GM18502 (cell line): ENCODE measurements around the gene ASB13.
A peak's percentile ranks its signal among the peaks of the same experiment; 100 is the strongest.

Experiments used
- ATAC-seq: cut with Tn5 transposase; IDR thresholded peaks from one replicate; pipeline ENCODE4 v1.9.1; 2021; ENCODE audit warnings: mild to moderate bottlenecking; ENCODE audit not compliant: unreplicated experiment, poor library complexity

Gene ASB13

GRCh38 chr10:5648494-5649457 lies 17.6 kb downstream of the ASB13 start:
- ATAC-seq, result no peak

- ATAC-seq, result no peak
These were observed 18.7 kb downstream of the ASB13 start for GRCh38 chr10:5647507-5648240.

GRCh38 chr10:5645944-5646617 lies 20.3 kb downstream of the ASB13 start:
- ATAC-seq, result no peak

- ATAC-seq, result no peak
These were observed 21.0 kb downstream of the ASB13 start for GRCh38 chr10:5645375-5645774.

- no peak for ATAC-seq
These were observed 21.5 kb downstream of the ASB13 start for GRCh38 chr10:5644930-5645329.

GRCh38 chr10:5643346-5644067 lies 22.9 kb downstream of the ASB13 start:
- no peak for ATAC-seq

GRCh38 chr10:5641501-5641900 lies 24.9 kb downstream of the ASB13 start:
- no peak for ATAC-seq

- no peak for ATAC-seq
These were observed 25.9 kb downstream of the ASB13 start for GRCh38 chr10:5640501-5640900.

GRCh38 chr10:5640036-5640435 lies 26.4 kb downstream of the ASB13 start:
- ATAC-seq, result no peak

- ATAC-seq, result no peak
These were observed 27.3 kb downstream of the ASB13 start for GRCh38 chr10:5639066-5639465.

- no peak for ATAC-seq
These were observed 27.9 kb downstream of the ASB13 start for GRCh38 chr10:5638494-5638893.

GRCh38 chr10:5634918-5635317 lies 31.5 kb downstream of the ASB13 start:
- ATAC-seq, result no peak

GRCh38 chr10:5633166-5633749 lies 33.1 kb downstream of the ASB13 start:
- ATAC-seq, result no peak

GRCh38 chr10:5632446-5632845 lies 33.9 kb downstream of the ASB13 start:
- ATAC-seq, result no peak

GRCh38 chr10:5631936-5632335 lies 34.5 kb downstream of the ASB13 start:
- ATAC-seq, result no peak

- peak; percentile 9 for ATAC-seq
These were observed 36.3 kb downstream of the ASB13 start for GRCh38 chr10:5630112-5630436.

GRCh38 chr10:5629303-5630111 lies 36.9 kb downstream of the ASB13 start:
- ATAC-seq, result peak; percentile 90

- no peak for ATAC-seq
These were observed 37.7 kb downstream of the ASB13 start for GRCh38 chr10:5628451-5629302.
